Smooth muscle cell (in vitro differentiated cells): ENCODE results near the gene RPS2. TPM values are rescaled to one million over a fixed set of nuclear protein-coding genes. Genes with fewer than 3 reads are reported as not detected.

Experiments
- DNase-seq: peaks from one replicate; lab custom pipeline; 2025; ENCODE audit not compliant: unreplicated experiment; lab: John Stamatoyannopoulos, UW
- H2AFZ ChIP-seq: fragments of 200-600 bp; sonication (generic); 2 replicates; pipeline ENCODE4 v1.6.0; 2016; ENCODE audit warnings: antibody characterized with exemption, low read depth, mild to moderate bottlenecking
- H3F3A ChIP-seq: fragments of 200-600 bp; sonication (generic); 2 replicates; pipeline ENCODE4 v1.6.0; 2017; ENCODE audit warnings: antibody characterized with exemption, low read depth
- H3K27ac ChIP-seq: fragments of 200-600 bp; sonication (generic); 2 replicates; pipeline ENCODE4 v1.5.1; 2016; ENCODE audit warnings: low read depth, mild to moderate bottlenecking
- H3K27me3 ChIP-seq: fragments of 200-600 bp; sonication (generic); 2 replicates; pipeline ENCODE4 v1.6.1; 2016; ENCODE audit warnings: low read depth, mild to moderate bottlenecking
- H3K36me3 ChIP-seq: fragments of 200-600 bp; sonication (generic); 2 replicates; pipeline ENCODE4 v1.5.1; 2016; ENCODE audit warnings: low read depth
- H3K4me1 ChIP-seq: fragments of 200-600 bp; sonication (generic); 2 replicates; pipeline ENCODE4 v1.5.1; 2016; ENCODE audit warnings: low read depth
- H3K4me2 ChIP-seq: fragments of 200-600 bp; sonication (generic); 2 replicates; pipeline ENCODE4 v1.6.0; 2016; ENCODE audit warnings: mild to moderate bottlenecking
- H3K4me3 ChIP-seq: fragments of 200-600 bp; sonication (generic); 2 replicates; pipeline ENCODE4 v1.5.1; 2016; ENCODE audit warnings: mild to moderate bottlenecking
- H3K79me2 ChIP-seq: fragments of 200-600 bp; sonication (generic); 2 replicates; pipeline ENCODE4 v1.6.0; 2016; ENCODE audit warnings: low read depth, mild to moderate bottlenecking
- H3K9ac ChIP-seq: fragments of 200-600 bp; sonication (generic); 2 replicates; pipeline ENCODE4 v1.6.0; 2016; ENCODE audit warnings: low read depth
- H3K9me3 ChIP-seq: fragments of 200-600 bp; sonication (generic); replicated peaks from 2 replicates; pipeline ENCODE4 v1.5.1; 2016; ENCODE audit warnings: low read depth
- H4K20me1 ChIP-seq: fragments of 200-600 bp; sonication (generic); 2 replicates; pipeline ENCODE4 v1.6.0; 2016; ENCODE audit warnings: low read depth
- WGBS: methylation state at CpG from one replicate; pipeline ENCODE4 v1.1.7; 2016; ENCODE audit warnings: low lambda C conversion rate; 5-methylcytosine and 5-hydroxymethylcytosine counted together
- polyA plus RNA-seq: library from polyadenylated mRNA; unstranded; fragments of >200 nt; fragmentation: Nextera tagmentation; extraction: Ambion mirVana; gene quantifications from 2 replicates; pipeline ENCODE4 v1.2.1, GENCODE V29; 2016
- total RNA-seq: library from RNA; depleted of rRNA; stranded (reverse); fragments of >200 nt; gene quantifications from 2 replicates; pipeline ENCODE4 v1.2.3, GENCODE V29; 2014
- TF ChIP-seq, protein P1 (sequence below): fragments of 200-600 bp; sonication (generic); IDR thresholded peaks from 2 replicates; pipeline ENCODE4 v1.5.1; 2017; ENCODE audit warnings: borderline replicate concordance, mild to moderate bottlenecking, antibody characterized with exemption; ENCODE audit not compliant: insufficient read depth, poor library complexity, severe bottlenecking

RPS2 gene
- total and polyA plus RNA-seq, 2 experiments from 2014 or later = 2,041 to 2,576 TPM

GRCh38 chr16:1979271-1980029 is 14.8 kb upstream of the RPS2 start:
- Histone ChIP-seq H4K20me1 (no peaks in the 10 kb centered on the region), H3K27ac (no peak overlapping the region), H2AFZ (no peak overlapping the region), H3K9ac (no peak overlapping the region), H3F3A (peaks cover 1% of the 10 kb centered on the region), H3K4me3 (peak overlapping the region; percentile 30), H3K4me2 (peak overlapping the region; percentile 78), H3K79me2 (no peaks in the 10 kb centered on the region), H3K4me1 (peaks cover 19% of the 10 kb centered on the region), H3K27me3 (peaks cover 54% of the 10 kb centered on the region), H3K36me3 (no peaks in the 10 kb centered on the region), H3K9me3 (no peaks in the 10 kb centered on the region)
- DNase-seq = no peak
- TF ChIP-seq, protein P1, sequence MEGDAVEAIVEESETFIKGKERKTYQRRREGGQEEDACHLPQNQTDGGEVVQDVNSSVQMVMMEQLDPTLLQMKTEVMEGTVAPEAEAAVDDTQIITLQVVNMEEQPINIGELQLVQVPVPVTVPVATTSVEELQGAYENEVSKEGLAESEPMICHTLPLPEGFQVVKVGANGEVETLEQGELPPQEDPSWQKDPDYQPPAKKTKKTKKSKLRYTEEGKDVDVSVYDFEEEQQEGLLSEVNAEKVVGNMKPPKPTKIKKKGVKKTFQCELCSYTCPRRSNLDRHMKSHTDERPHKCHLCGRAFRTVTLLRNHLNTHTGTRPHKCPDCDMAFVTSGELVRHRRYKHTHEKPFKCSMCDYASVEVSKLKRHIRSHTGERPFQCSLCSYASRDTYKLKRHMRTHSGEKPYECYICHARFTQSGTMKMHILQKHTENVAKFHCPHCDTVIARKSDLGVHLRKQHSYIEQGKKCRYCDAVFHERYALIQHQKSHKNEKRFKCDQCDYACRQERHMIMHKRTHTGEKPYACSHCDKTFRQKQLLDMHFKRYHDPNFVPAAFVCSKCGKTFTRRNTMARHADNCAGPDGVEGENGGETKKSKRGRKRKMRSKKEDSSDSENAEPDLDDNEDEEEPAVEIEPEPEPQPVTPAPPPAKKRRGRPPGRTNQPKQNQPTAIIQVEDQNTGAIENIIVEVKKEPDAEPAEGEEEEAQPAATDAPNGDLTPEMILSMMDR = no peak
- WGBS = 4% methylated on average over 42 of the region's 70 CpGs

GRCh38 chr16:1978476-1979120 is 14.0 kb upstream of the RPS2 start:
- Histone ChIP-seq H3K4me1 (peaks cover 19% of the 10 kb centered on the region), H3K9ac (no peak overlapping the region), H2AFZ (no peak overlapping the region), H3K27me3 (peaks cover 54% of the 10 kb centered on the region), H3K36me3 (no peaks in the 10 kb centered on the region), H3K27ac (no peak overlapping the region), H3F3A (no peaks in the 10 kb centered on the region), H4K20me1 (no peaks in the 10 kb centered on the region), H3K9me3 (no peaks in the 10 kb centered on the region), H3K4me2 (peak overlapping the region; percentile 78), H3K79me2 (peaks cover 2% of the 10 kb centered on the region), H3K4me3 (peak overlapping the region; percentile 30)
- TF ChIP-seq, protein P1 = no peak
- no peak for DNase-seq
- 69% methylated on average over 26 of the region's 37 CpGs for WGBS

GRCh38 chr16:1977875-1978268 is 13.2 kb upstream of the RPS2 start:
- 97% methylated on average over 18 of the region's 18 CpGs for WGBS

More at GRCh38 chr16:1977875-1978268, 13.2 kb upstream of the RPS2 start:
- H3K4me2 ChIP-seq = no peak overlapping the region
- H3K27me3 ChIP-seq = peaks cover 52% of the 10 kb centered on the region
- no peaks in the 10 kb centered on the region for H3K36me3 ChIP-seq
- no peak overlapping the region for H3K4me3 ChIP-seq
- no peak overlapping the region for H2AFZ ChIP-seq
- no peak overlapping the region for H3K27ac ChIP-seq
- H3K4me1 ChIP-seq = peaks cover 21% of the 10 kb centered on the region
- no peaks in the 10 kb centered on the region for H3K9me3 ChIP-seq
- no peak for DNase-seq
- H3F3A ChIP-seq = no peaks in the 10 kb centered on the region
- no peak overlapping the region for H3K9ac ChIP-seq
- H3K79me2 ChIP-seq = peaks cover 9% of the 10 kb centered on the region
- no peaks in the 10 kb centered on the region for H4K20me1 ChIP-seq
- TF ChIP-seq, protein P1 = no peak
